HepG2 (cell line): ENCODE data around the gene ANKZF1.
A peak's percentile ranks its signal among the peaks of the same experiment; 100 is the strongest.

Experiments used
- CTCF ChIP-seq: sonication (generic); formaldehyde crosslinking; IDR thresholded peaks from 2 replicates; pipeline ENCODE4 v1.5.0; 2020; ENCODE audit warnings: mild to moderate bottlenecking, missing genetic modification reagents, moderate library complexity
- ESRRA ChIP-seq: sonication (generic); formaldehyde crosslinking; IDR thresholded peaks from 2 replicates; pipeline ENCODE4 v1.5.1; 2020; ENCODE audit warnings: mild to moderate bottlenecking, low read depth, missing genetic modification reagents
- MED13 ChIP-seq: sonication (generic); formaldehyde crosslinking; IDR thresholded peaks from 2 replicates; pipeline ENCODE4 v1.5.0; 2020; ENCODE audit warnings: missing genetic modification reagents
- NR2C2 ChIP-seq: sonication (generic); formaldehyde crosslinking; IDR thresholded peaks from 2 replicates; pipeline ENCODE4 v1.4.0; 2020; ENCODE audit warnings: missing genetic modification reagents, mild to moderate bottlenecking, moderate library complexity, borderline replicate concordance
- POLR2AphosphoS5 ChIP-seq: IDR thresholded peaks from 2 replicates; pipeline ENCODE4 v1.6.1; 2012; ENCODE audit warnings: low read depth, low read length
- RFXANK ChIP-seq: IDR thresholded peaks from 2 replicates; pipeline ENCODE4 v1.6.1; 2016
- TAF1 ChIP-seq: sonication (generic); formaldehyde crosslinking; IDR thresholded peaks from 2 replicates; pipeline ENCODE4 v1.4.0; 2020; ENCODE audit warnings: missing genetic modification reagents
- ZNF607 ChIP-seq: sonication (generic); formaldehyde crosslinking; IDR thresholded peaks from 2 replicates; pipeline ENCODE4 v1.5.1; 2020; ENCODE audit warnings: missing genetic modification reagents, mild to moderate bottlenecking, borderline replicate concordance
- TF ChIP-seq, protein P1 (sequence below): sonication (generic); formaldehyde crosslinking; IDR thresholded peaks from 2 replicates; pipeline ENCODE4 v1.5.0; 2020; ENCODE audit warnings: mild to moderate bottlenecking, missing genetic modification reagents, borderline replicate concordance
- TF ChIP-seq, protein P2 (sequence below): sonication (generic); formaldehyde crosslinking; IDR thresholded peaks from 2 replicates; pipeline ENCODE4 v1.5.1; 2020; ENCODE audit warnings: mild to moderate bottlenecking, moderate library complexity, missing genetic modification reagents
- TF ChIP-seq, protein P3 (sequence below): sonication (generic); formaldehyde crosslinking; IDR thresholded peaks from 2 replicates; pipeline ENCODE4 v1.4.0; 2020; ENCODE audit warnings: missing genetic modification reagents
- TF ChIP-seq, protein P4 (sequence below): sonication (generic); formaldehyde crosslinking; IDR thresholded peaks from 2 replicates; pipeline ENCODE4 v1.4.0; 2020; ENCODE audit warnings: missing genetic modification reagents

GRCh38 chr2:219279151-219279915, 49.7 kb downstream of the ANKZF1 start, which contains the start of gene DNAJB2:
- TF ChIP-seq, protein P1, sequence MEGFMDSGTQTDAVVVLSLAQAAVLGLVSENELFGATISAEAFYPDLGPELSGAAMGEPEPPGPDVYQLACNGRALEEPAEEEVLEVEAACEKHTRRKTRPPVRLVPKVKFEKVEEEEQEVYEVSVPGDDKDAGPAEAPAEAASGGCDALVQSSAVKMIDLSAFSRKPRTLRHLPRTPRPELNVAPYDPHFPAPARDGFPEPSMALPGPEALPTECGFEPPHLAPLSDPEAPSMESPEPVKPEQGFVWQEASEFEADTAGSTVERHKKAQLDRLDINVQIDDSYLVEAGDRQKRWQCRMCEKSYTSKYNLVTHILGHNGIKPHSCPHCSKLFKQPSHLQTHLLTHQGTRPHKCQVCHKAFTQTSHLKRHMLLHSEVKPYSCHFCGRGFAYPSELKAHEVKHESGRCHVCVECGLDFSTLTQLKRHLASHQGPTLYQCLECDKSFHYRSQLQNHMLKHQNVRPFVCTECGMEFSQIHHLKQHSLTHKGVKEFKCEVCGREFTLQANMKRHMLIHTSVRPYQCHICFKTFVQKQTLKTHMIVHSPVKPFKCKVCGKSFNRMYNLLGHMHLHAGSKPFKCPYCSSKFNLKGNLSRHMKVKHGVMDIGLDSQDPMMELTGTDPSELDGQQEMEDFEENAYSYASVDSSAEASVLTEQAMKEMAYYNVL (CRISPR knock-in tag), result no peak
- TF ChIP-seq ESRRA (CRISPR knock-in tag) (0 out of 2 replicates have a peak, but pooled peaks have one; percentile 69), NR2C2 (peak; percentile 39; the same call in 1 of the 2 replicates), CTCF (peak; percentile 49), MED13 (CRISPR knock-in tag) (no peak), POLR2AphosphoS5 (peak; percentile 60; the same call in 1 of the 2 replicates), TAF1 (CRISPR knock-in tag) (peak; percentile 79), ZNF607 (CRISPR knock-in tag) (0 out of 2 replicates have a peak, but pooled peaks have one; percentile 53), RFXANK (no peak)
- TF ChIP-seq, protein P2, sequence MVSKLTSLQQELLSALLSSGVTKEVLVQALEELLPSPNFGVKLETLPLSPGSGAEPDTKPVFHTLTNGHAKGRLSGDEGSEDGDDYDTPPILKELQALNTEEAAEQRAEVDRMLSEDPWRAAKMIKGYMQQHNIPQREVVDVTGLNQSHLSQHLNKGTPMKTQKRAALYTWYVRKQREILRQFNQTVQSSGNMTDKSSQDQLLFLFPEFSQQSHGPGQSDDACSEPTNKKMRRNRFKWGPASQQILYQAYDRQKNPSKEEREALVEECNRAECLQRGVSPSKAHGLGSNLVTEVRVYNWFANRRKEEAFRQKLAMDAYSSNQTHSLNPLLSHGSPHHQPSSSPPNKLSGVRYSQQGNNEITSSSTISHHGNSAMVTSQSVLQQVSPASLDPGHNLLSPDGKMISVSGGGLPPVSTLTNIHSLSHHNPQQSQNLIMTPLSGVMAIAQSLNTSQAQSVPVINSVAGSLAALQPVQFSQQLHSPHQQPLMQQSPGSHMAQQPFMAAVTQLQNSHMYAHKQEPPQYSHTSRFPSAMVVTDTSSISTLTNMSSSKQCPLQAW (CRISPR knock-in tag), result peak; percentile 69
- TF ChIP-seq, protein P3, sequence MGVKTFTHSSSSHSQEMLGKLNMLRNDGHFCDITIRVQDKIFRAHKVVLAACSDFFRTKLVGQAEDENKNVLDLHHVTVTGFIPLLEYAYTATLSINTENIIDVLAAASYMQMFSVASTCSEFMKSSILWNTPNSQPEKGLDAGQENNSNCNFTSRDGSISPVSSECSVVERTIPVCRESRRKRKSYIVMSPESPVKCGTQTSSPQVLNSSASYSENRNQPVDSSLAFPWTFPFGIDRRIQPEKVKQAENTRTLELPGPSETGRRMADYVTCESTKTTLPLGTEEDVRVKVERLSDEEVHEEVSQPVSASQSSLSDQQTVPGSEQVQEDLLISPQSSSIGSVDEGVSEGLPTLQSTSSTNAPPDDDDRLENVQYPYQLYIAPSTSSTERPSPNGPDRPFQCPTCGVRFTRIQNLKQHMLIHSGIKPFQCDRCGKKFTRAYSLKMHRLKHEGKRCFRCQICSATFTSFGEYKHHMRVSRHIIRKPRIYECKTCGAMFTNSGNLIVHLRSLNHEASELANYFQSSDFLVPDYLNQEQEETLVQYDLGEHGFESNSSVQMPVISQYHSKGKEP (CRISPR knock-in tag), result no peak; the same call in 1 of the 2 replicates
- TF ChIP-seq, protein P4, sequence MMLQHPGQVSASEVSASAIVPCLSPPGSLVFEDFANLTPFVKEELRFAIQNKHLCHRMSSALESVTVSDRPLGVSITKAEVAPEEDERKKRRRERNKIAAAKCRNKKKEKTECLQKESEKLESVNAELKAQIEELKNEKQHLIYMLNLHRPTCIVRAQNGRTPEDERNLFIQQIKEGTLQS, result peak; percentile 77
